COLO668 (cell line): Measurements from ENCODE around the gene DHX36.

Source experiments
- DNase-seq: peaks from one replicate; lab custom pipeline; 2025; ENCODE audit not compliant: unreplicated experiment; lab: John Stamatoyannopoulos, UW

The DHX36 gene

GRCh38 chr3:154227531-154227930 lies 96.8 kb downstream of the DHX36 start:
- no peak for DNase-seq

GRCh38 chr3:154225536-154225935 lies 98.8 kb downstream of the DHX36 start:
- no peak for DNase-seq

- no peak for DNase-seq
These were observed 99.4 kb downstream of the DHX36 start for GRCh38 chr3:154224866-154225265.

- DNase-seq, result no peak
These were observed 99.9 kb downstream of the DHX36 start for GRCh38 chr3:154224366-154224765.

GRCh38 chr3:154223519-154223918 lies 100.8 kb downstream of the DHX36 start:
- DNase-seq, result no peak
